OCI-M2 (cell line): ENCODE data around the gene DHRSX.
"Not testable (repeated sequence)": the region's sequence is repeated elsewhere in the genome, so short reads cannot be mapped to it uniquely, and the experiment has no call there.

Experiments
- DNase-seq: peaks from one replicate; lab custom pipeline; 2025; ENCODE audit not compliant: unreplicated experiment; lab: John Stamatoyannopoulos, UW

The DHRSX gene

GRCh38 chrX:2477313-2477712 is 23.5 kb downstream of the DHRSX start:
- not testable (repeated sequence) for DNase-seq

GRCh38 chrX:2474963-2475726 is 25.6 kb downstream of the DHRSX start:
- no peak for DNase-seq

- no peak for DNase-seq
These were observed 26.4 kb downstream of the DHRSX start for GRCh38 chrX:2474280-2474962.

- not testable (repeated sequence) for DNase-seq
These were observed 27.7 kb downstream of the DHRSX start for GRCh38 chrX:2473064-2473463.

- no peak for DNase-seq
These were observed 29.1 kb downstream of the DHRSX start for GRCh38 chrX:2471641-2472040.

- DNase-seq, result not testable (repeated sequence)
These were observed 29.6 kb downstream of the DHRSX start for GRCh38 chrX:2471126-2471525.

- not testable (repeated sequence) for DNase-seq
These were observed 30.9 kb downstream of the DHRSX start for GRCh38 chrX:2469852-2470251.

- no peak for DNase-seq
These were observed 31.5 kb downstream of the DHRSX start for GRCh38 chrX:2469196-2469685.

GRCh38 chrX:2468261-2469195 is 32.2 kb downstream of the DHRSX start:
- DNase-seq, result no peak

GRCh38 chrX:2466876-2467656 is 33.7 kb downstream of the DHRSX start:
- DNase-seq, result no peak

GRCh38 chrX:2464677-2465166 is 36.1 kb downstream of the DHRSX start:
- DNase-seq, result no peak

GRCh38 chrX:2463973-2464676 is 36.7 kb downstream of the DHRSX start:
- no peak for DNase-seq

- DNase-seq, result not testable (repeated sequence)
These were observed 37.3 kb downstream of the DHRSX start for GRCh38 chrX:2463481-2463880.

GRCh38 chrX:2462780-2463179 is 38.0 kb downstream of the DHRSX start:
- no peak for DNase-seq

GRCh38 chrX:2462074-2462473 is 38.7 kb downstream of the DHRSX start:
- DNase-seq, result no peak

- no peak for DNase-seq
These were observed 39.1 kb downstream of the DHRSX start for GRCh38 chrX:2461711-2462016.

- DNase-seq, result not testable (repeated sequence)
These were observed 39.7 kb downstream of the DHRSX start for GRCh38 chrX:2460821-2461710.

- not testable (repeated sequence) for DNase-seq
These were observed 40.7 kb downstream of the DHRSX start for GRCh38 chrX:2460048-2460447.

- DNase-seq, result no peak
These were observed 42.5 kb downstream of the DHRSX start for GRCh38 chrX:2458309-2458708.
